ENCODE data around the gene BAHCC1. TPM values are rescaled to one million over a fixed set of nuclear protein-coding genes. Genes with fewer than 3 reads are reported as not detected.

The BAHCC1 gene
- total RNA-seq, 1 experiment from 2014 or later, result 29.8 TPM

GRCh38 chr17:81510785-81511553 is 115.7 kb downstream of the BAHCC1 start (continued):
- no peak for TF ChIP-seq JAZF1 (CRISPR knock-in tag; IDR thresholded peaks at IDR 0.05)
- TF ChIP-seq PREB (CRISPR knock-in tag; IDR thresholded peaks at IDR 0.05; ENCODE audit: borderline replicate concordance), result no peak
- 0 out of 2 replicates have a peak, but pooled peaks have one; percentile 25 for TF ChIP-seq AR (CRISPR knock-in tag; IDR thresholded peaks at IDR 0.05)
- TF ChIP-seq TEAD1 (CRISPR knock-in tag; IDR thresholded peaks at IDR 0.05), result no peak
- TF ChIP-seq NFYB (CRISPR knock-in tag; conservative IDR thresholded peaks at IDR 0.05; ENCODE audit: low read depth), result no peak
- TF ChIP-seq NR3C1 (CRISPR knock-in tag; conservative IDR thresholded peaks at IDR 0.05; ENCODE audit: low read depth), result no peak
- TF ChIP-seq ZNF512 (CRISPR knock-in tag; IDR thresholded peaks at IDR 0.05; ENCODE audit: borderline replicate concordance), result no peak
- TF ChIP-seq USF1 (CRISPR knock-in tag; IDR thresholded peaks at IDR 0.05), result no peak
- no peak; the same call in 1 of the 2 replicates for TF ChIP-seq ESRRA (CRISPR knock-in tag; IDR thresholded peaks at IDR 0.05; ENCODE audit: borderline replicate concordance)
- TF ChIP-seq NFATC4 (CRISPR knock-in tag; IDR thresholded peaks at IDR 0.05), result no peak
- no peak for TF ChIP-seq ATF1 (CRISPR knock-in tag; IDR thresholded peaks at IDR 0.05)
- TF ChIP-seq FOXK1 (CRISPR knock-in tag; IDR thresholded peaks at IDR 0.05), result 0 out of 2 replicates have a peak, but pooled peaks have one; percentile 17
- no peak for TF ChIP-seq STAT6 (CRISPR knock-in tag; conservative IDR thresholded peaks at IDR 0.05; ENCODE audit: low read depth)
- TF ChIP-seq MLX (CRISPR knock-in tag; IDR thresholded peaks at IDR 0.05), result no peak
- no peak for TF ChIP-seq TCF7 (CRISPR knock-in tag; IDR thresholded peaks at IDR 0.05; ENCODE audit: low read depth)
- no peak for TF ChIP-seq FOXP1 (CRISPR knock-in tag; IDR thresholded peaks at IDR 0.05; ENCODE audit: borderline replicate concordance)
- TF ChIP-seq HMGA2 (CRISPR knock-in tag; IDR thresholded peaks at IDR 0.05), result no peak
- no peak for TF ChIP-seq ZNF121 (CRISPR knock-in tag; IDR thresholded peaks at IDR 0.05)
- TF ChIP-seq E2F4 (CRISPR knock-in tag; IDR thresholded peaks at IDR 0.05; ENCODE audit: borderline replicate concordance, low read depth), result no peak
- TF ChIP-seq ARID4B (CRISPR knock-in tag; IDR thresholded peaks at IDR 0.05; ENCODE audit: borderline replicate concordance), result 0 out of 2 replicates have a peak, but pooled peaks have one; percentile 26
- no peak for TF ChIP-seq SMAD3 (CRISPR knock-in tag; IDR thresholded peaks at IDR 0.05; ENCODE audit: borderline replicate concordance)
